HepG2 (cell line): ENCODE measurements around the gene SIDT1.
A peak's percentile ranks its signal among the peaks of the same experiment; 100 is the strongest.

Source experiments
- CEBPG ChIP-seq: IDR thresholded peaks from 2 replicates; pipeline ENCODE4 v1.6.1; 2016
- ETV5 ChIP-seq: IDR thresholded peaks from 2 replicates; pipeline ENCODE4 v1.6.1; 2018; ENCODE audit warnings: missing biosample characterization, missing genetic modification reagents, inconsistent platforms, borderline replicate concordance
- EZH2 ChIP-seq: conservative IDR thresholded peaks from 2 replicates; pipeline ENCODE4 v1.6.1; 2012; ENCODE audit warnings: mild to moderate bottlenecking, low read depth, low read length, moderate library complexity
- GATAD2A ChIP-seq: IDR thresholded peaks from 2 replicates; pipeline ENCODE4 v1.6.1; 2016
- POLR2AphosphoS5 ChIP-seq: IDR thresholded peaks from 2 replicates; pipeline ENCODE4 v1.6.1; 2012; ENCODE audit warnings: low read depth, low read length
- RAD21 ChIP-seq: fragments of 450-650 bp; formaldehyde crosslinking; IDR thresholded peaks from 2 replicates; pipeline ENCODE4 v1.5.0; 2020; ENCODE audit warnings: mild to moderate bottlenecking
- ZBTB7A ChIP-seq: sonication (generic); formaldehyde crosslinking; IDR thresholded peaks from 2 replicates; pipeline ENCODE4 v1.8.0; 2022; ENCODE audit warnings: mild to moderate bottlenecking, missing genetic modification reagents
- ZNF230 ChIP-seq: sonication (generic); formaldehyde crosslinking; IDR thresholded peaks from 2 replicates; pipeline ENCODE4 v1.4.0; 2020; ENCODE audit warnings: mild to moderate bottlenecking, missing genetic modification reagents
- ZNF343 ChIP-seq: sonication (generic); formaldehyde crosslinking; IDR thresholded peaks from 2 replicates; pipeline ENCODE4 v1.4.0; 2020; ENCODE audit warnings: mild to moderate bottlenecking, missing genetic modification reagents
- ZNF460 ChIP-seq: sonication (generic); formaldehyde crosslinking; IDR thresholded peaks from 2 replicates; pipeline ENCODE4 v1.5.1; 2020; ENCODE audit warnings: missing genetic modification reagents, mild to moderate bottlenecking, borderline replicate concordance
- ZNF777 ChIP-seq: sonication (generic); formaldehyde crosslinking; IDR thresholded peaks from 2 replicates; pipeline ENCODE4 v1.4.0; 2020; ENCODE audit warnings: missing genetic modification reagents
- TF ChIP-seq, protein P1 (sequence below): sonication (generic); formaldehyde crosslinking; IDR thresholded peaks from 2 replicates; pipeline ENCODE4 v1.4.0; 2020; ENCODE audit warnings: mild to moderate bottlenecking, missing genetic modification reagents
- TF ChIP-seq, protein P2 (sequence below): sonication (generic); formaldehyde crosslinking; IDR thresholded peaks from 2 replicates; pipeline ENCODE4 v1.5.0; 2020; ENCODE audit warnings: mild to moderate bottlenecking, missing genetic modification reagents, moderate library complexity
- TF ChIP-seq, protein P3 (sequence below): IDR thresholded peaks from 2 replicates; pipeline ENCODE4 v1.6.1; 2016; ENCODE audit warnings: low read depth, control low read depth

DNA sequence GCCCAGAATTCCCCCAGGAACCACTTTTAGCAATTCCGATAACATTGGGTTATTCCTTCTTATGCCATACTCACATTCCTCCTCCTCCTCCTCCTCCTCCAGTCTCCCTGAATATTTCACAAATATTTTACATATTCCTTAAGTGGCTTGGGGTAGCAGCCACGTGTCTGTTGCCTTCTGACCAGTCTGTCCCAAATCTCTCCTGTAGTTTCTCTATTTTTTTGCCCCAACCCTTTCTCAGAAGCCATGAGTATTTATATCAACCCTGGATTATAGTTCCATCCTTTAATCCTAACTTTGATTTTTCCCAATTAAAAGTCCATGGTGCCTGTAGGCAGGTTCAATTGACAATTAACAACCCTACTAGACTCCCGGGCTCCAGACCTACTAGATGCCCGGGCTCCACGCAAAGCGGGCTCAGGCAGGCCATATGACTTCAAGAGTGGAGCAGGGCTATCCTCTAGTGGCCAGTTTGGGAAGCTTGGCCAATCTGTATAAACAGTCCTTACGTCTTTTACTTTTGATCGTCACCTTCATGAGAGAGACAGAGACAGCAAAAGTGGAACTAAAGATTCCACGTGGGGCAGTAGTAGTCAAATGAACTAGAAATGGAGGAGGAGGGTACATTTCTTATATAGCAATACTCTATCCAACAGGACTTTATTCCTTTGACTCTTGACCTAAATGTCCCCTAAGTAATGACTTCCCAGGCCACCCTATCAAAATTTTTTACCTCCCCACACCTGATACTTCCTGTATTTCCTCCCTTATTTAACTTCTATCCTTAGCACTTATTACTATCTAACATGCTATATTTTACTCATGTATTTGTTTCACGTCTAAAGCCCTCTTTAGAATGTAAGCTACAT lies 94.4 kb downstream of the SIDT1 start:
- TF ChIP-seq POLR2AphosphoS5 (no peak), CEBPG (CRISPR knock-in tag) (peak; percentile 28; the same call in 1 of the 2 replicates), GATAD2A (CRISPR knock-in tag) (0 out of 2 replicates have a peak, but pooled peaks have one; percentile 32), ZNF230 (CRISPR knock-in tag) (no peak), ZNF460 (no peak), RAD21 (CRISPR knock-in tag) (peak; percentile 82), EZH2 (no peak), ZBTB7A (CRISPR knock-in tag) (no peak), ZNF343 (CRISPR knock-in tag) (no peak), ZNF777 (CRISPR knock-in tag) (no peak), ETV5 (CRISPR knock-in tag) (no peak)
- TF ChIP-seq, protein P1, sequence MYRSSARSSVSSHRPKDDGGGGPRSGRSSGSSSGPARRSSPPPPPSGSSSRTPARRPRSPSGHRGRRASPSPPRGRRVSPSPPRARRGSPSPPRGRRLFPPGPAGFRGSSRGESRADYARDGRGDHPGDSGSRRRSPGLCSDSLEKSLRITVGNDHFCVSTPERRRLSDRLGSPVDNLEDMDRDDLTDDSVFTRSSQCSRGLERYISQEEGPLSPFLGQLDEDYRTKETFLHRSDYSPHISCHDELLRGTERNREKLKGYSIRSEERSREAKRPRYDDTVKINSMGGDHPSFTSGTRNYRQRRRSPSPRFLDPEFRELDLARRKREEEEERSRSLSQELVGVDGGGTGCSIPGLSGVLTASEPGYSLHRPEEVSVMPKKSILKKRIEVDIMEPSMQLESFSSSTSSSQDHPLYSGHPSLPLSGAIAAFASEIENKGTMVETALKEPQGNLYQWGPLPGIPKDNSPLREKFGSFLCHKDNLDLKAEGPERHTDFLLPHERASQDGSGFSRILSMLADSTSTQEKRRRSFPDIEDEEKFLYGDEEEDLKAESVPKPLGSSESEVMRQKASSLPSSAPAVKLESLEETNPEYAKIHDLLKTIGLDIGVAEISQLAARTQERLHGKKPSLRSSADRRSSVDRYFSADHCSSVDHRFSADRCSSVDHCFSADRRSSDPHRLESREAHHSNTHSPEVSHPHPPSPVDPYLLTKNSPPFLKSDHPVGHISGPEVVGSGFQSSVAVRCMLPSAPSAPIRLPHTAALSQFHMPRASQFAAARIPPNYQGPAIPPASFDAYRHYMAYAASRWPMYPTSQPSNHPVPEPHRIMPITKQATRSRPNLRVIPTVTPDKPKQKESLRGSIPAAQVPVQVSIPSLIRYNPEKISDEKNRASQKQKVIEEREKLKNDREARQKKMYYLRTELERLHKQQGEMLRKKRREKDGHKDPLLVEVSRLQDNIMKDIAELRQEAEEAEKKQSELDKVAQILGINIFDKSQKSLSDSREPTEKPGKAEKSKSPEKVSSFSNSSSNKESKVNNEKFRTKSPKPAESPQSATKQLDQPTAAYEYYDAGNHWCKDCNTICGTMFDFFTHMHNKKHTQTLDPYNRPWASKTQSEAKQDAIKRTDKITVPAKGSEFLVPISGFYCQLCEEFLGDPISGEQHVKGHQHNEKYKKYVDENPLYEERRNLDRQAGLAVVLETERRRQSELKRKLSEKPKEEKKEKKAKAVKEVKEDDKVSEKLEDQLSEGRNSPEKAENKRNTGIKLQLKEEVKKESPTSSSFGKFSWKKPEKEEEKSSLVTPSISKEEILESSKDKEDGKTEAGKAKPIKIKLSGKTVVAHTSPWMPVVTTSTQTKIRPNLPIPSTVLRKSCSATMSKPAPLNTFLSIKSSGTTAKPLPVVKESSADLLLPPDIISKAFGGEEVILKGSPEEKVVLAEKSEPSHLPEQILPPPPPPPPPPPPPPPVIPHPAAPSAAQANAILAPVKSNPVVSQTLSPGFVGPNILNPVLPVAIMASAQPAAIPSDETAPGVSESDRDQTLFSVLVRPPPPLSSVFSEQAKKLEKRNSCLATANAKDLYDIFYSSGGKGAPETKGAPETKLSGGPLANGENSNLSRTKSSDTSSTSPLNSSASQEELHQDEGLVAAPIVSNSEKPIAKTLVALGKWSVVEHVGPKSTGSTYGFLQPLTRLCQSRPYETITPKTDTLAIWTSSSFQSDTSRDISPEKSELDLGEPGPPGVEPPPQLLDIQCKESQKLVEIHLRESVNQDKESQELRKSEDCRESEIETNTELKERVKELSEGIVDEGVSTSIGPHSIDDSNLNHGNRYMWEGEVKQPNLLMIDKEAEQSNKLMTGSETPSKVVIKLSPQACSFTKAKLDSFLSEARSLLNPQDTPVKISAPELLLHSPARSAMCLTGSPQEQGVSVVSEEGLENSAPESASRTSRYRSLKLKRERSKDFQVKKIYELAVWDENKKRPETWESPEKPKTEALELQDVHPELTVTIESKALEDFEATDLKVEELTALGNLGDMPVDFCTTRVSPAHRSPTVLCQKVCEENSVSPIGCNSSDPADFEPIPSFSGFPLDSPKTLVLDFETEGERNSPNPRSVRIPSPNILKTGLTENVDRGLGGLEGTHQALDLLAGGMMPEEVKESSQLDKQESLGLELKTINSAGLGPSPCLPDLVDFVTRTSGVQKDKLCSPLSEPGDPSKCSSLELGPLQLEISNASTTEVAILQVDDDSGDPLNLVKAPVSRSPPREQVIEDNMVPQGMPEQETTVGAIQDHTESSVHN = no peak
- TF ChIP-seq, protein P2, sequence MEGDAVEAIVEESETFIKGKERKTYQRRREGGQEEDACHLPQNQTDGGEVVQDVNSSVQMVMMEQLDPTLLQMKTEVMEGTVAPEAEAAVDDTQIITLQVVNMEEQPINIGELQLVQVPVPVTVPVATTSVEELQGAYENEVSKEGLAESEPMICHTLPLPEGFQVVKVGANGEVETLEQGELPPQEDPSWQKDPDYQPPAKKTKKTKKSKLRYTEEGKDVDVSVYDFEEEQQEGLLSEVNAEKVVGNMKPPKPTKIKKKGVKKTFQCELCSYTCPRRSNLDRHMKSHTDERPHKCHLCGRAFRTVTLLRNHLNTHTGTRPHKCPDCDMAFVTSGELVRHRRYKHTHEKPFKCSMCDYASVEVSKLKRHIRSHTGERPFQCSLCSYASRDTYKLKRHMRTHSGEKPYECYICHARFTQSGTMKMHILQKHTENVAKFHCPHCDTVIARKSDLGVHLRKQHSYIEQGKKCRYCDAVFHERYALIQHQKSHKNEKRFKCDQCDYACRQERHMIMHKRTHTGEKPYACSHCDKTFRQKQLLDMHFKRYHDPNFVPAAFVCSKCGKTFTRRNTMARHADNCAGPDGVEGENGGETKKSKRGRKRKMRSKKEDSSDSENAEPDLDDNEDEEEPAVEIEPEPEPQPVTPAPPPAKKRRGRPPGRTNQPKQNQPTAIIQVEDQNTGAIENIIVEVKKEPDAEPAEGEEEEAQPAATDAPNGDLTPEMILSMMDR (CRISPR knock-in tag) = peak; percentile 86
- TF ChIP-seq, protein P3, sequence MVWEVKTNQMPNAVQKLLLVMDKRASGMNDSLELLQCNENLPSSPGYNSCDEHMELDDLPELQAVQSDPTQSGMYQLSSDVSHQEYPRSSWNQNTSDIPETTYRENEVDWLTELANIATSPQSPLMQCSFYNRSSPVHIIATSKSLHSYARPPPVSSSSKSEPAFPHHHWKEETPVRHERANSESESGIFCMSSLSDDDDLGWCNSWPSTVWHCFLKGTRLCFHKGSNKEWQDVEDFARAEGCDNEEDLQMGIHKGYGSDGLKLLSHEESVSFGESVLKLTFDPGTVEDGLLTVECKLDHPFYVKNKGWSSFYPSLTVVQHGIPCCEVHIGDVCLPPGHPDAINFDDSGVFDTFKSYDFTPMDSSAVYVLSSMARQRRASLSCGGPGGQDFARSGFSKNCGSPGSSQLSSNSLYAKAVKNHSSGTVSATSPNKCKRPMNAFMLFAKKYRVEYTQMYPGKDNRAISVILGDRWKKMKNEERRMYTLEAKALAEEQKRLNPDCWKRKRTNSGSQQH (CRISPR knock-in tag) = no peak
